ENCODE measurements around the gene SBK1. TPM values are rescaled to one million over a fixed set of nuclear protein-coding genes. Genes with fewer than 3 reads are reported as not detected.
"Not testable (repeated sequence)": the region's sequence is repeated elsewhere in the genome, so short reads cannot be mapped to it uniquely, and the experiment has no call there.

The SBK1 gene
- total RNA-seq (2014; rRNA removed; shearing (Covaris generic)) = 0.02 and 0.10 TPM in 2 replicates
- polyA plus RNA-seq (2015; cell fraction: cytosol; rRNA removed) = 0.06 and 0.12 TPM in 2 replicates
- polyA plus RNA-seq (2015; cell fraction: nucleus; rRNA removed) = 0.14 TPM in 1 of 2 replicates, not detected in the other

- peak; percentile 38 for DNase-seq (ENCODE audit: low read depth)
Measured at GRCh38 chr16:28291651-28292626, at the start of gene SBK1. TSS of gene SBK1 (plus strand) at chr16:28292525. CDS start at chr16:28317392, 24,867 bp downstream.

GRCh38 chr16:28249483-28249882 lies 42.8 kb upstream of the SBK1 start:
- DNase-seq (ENCODE audit: low read depth) = not testable (repeated sequence)

DNA sequence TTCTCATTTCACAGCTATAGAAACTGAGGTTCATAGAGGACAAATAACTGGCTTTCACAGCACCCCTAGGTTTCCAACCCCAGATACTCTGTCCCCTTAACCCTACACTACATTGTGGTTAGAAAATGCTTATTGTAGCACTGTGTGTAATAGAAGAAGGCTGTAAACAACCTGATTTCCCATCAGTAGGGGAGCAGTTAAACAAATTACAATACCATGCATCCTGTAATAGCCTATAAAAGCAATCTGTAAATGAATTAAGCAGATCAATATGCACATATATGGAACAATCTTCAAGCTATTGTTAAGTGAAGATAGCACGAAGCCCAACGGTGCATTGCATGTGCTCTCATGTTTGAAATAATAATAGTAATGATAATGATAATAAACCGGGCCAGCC lies 41.3 kb upstream of the SBK1 start:
- DNase-seq (ENCODE audit: low read depth) = no peak

GRCh38 chr16:28254158-28254557 lies 38.2 kb upstream of the SBK1 start:
- DNase-seq (ENCODE audit: low read depth) = no peak

- no peak for DNase-seq (ENCODE audit: low read depth)
Measured at GRCh38 chr16:28255838-28256237, 36.5 kb upstream of the SBK1 start.

DNA sequence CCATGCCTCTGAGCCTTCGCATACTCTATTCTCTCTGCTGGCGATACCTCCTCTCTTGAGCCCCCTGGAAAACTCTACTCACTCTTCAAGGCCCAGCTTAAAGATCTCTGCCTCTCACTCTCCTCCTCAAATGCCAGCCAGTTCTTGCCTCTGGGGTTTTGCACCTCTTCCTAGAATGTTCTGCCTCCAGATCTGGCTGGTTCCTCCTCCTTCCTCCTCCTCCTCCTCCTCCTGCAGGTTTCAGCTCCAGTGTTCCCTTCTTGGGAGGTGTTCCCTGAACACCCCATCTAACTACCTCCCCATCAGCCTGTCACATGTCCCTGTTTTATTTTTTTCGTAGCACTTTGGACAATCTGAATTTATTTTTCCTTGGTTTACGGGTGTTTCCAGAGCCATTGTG lies 35.1 kb upstream of the SBK1 start:
- no peak for DNase-seq (ENCODE audit: low read depth)

GRCh38 chr16:28258567-28258966 lies 33.8 kb upstream of the SBK1 start:
- DNase-seq (ENCODE audit: low read depth) = no peak

GRCh38 chr16:28259091-28259780 lies 33.1 kb upstream of the SBK1 start:
- no peak for DNase-seq (ENCODE audit: low read depth)

- no peak for DNase-seq (ENCODE audit: low read depth)
Measured at GRCh38 chr16:28259781-28260150, 32.6 kb upstream of the SBK1 start.

- DNase-seq (ENCODE audit: low read depth) = no peak
Measured at GRCh38 chr16:28260193-28260592, 32.1 kb upstream of the SBK1 start.

- DNase-seq (ENCODE audit: low read depth) = no peak
Measured at GRCh38 chr16:28261942-28262341, 30.4 kb upstream of the SBK1 start.

GRCh38 chr16:28263305-28263704 lies 29.0 kb upstream of the SBK1 start:
- DNase-seq (ENCODE audit: low read depth) = no peak

- no peak for DNase-seq (ENCODE audit: low read depth)
Measured at GRCh38 chr16:28264656-28265055, 27.7 kb upstream of the SBK1 start.

DNA sequence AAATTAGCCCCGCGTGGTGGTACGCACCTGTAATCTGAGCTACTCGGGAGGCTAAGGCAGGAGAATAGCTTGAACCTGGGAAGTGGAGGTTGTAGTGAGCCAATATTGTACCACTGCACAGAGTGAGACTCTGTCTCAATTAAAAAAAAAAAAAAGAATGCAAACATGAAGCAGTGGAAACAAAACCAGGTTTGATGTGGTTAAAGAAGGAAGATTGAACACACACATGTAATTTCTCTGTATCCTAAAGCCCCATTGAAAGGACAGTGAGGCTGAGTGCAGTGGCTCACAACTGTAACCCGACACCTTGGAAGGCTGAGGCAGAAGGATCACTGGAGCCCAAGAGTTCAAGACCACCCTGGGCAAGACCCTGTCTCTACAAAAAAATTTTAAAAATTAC lies 26.5 kb upstream of the SBK1 start:
- no peak for DNase-seq (ENCODE audit: low read depth)

DNA sequence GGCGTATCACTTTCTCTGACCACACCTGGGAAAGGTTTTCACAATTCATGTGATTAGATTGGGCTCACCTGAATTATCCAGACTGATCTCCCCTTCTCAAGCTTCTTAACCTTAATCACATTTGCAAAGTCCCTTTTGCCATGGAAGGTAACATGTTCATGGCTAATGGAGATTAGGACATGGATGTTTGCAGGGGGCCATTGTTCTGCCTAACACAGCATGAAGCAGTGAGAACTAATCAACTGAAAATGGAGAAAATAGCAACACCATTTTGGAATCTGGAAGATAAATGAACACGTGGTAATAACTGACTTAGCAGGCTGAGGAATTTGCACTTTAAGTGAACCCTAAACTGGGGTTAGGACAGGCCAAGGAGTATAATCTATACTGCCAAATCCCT lies 25.0 kb upstream of the SBK1 start:
- no peak for DNase-seq (ENCODE audit: low read depth)

DNA sequence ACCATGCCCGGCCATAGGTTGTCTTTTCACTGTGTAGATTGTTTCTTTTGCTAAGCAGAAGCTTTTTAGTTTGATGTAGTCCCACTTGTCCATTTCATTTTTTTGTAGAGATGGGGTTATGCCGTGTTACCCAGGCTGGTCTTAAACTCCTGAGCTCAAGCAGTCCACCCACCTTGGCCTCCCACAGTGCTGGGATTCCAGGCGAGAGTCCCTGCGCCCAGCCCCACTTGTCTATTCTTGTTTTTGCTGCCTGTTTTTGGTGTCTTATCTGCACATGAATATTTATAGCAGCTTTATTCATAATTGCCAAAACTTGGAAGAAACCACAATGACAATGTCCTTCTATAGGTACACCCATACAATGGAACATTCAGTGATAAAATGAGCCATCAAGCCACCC lies 18.8 kb upstream of the SBK1 start:
- DNase-seq (ENCODE audit: low read depth) = no peak

DNA sequence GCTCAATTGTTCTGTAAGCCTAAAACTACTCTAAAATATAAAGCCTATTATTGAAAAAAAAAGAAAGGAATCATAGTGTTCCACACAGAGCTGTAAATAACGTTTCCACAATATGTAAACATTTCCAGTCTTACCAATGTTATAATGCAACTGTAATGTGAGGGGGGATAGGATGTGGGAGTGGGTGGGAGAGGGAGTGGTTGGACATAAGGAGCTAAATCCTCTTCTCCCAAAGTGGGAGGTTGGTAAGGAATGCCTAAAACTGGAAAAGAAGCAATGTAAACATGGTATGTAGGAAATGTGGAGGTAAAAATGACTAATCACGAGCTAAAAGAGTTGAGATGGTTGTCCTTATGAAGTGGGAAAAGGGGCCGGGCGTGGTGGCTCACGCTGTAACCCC lies 17.6 kb upstream of the SBK1 start:
- no peak for DNase-seq (ENCODE audit: low read depth)

DNA sequence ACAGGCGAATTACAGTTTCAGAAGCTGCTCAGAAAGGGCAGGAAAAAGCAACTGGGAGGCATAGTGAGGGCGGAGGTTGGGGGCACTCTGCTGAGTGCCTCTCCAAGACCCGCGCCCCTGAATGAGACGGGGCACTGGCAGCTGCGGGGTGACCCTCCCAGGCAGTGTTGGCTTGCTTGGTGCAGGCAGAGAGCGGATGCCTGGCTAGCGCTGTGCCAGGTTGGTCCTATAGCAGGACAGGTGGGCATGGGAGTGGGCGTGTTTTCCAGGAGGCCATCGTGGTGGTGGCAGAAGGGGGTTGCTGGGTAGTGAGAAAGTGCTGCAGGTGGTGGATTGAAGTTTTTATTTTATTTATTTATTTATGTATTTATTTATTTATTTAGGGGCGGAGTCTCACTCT lies 16.0 kb upstream of the SBK1 start:
- no peak for DNase-seq (ENCODE audit: low read depth)

DNA sequence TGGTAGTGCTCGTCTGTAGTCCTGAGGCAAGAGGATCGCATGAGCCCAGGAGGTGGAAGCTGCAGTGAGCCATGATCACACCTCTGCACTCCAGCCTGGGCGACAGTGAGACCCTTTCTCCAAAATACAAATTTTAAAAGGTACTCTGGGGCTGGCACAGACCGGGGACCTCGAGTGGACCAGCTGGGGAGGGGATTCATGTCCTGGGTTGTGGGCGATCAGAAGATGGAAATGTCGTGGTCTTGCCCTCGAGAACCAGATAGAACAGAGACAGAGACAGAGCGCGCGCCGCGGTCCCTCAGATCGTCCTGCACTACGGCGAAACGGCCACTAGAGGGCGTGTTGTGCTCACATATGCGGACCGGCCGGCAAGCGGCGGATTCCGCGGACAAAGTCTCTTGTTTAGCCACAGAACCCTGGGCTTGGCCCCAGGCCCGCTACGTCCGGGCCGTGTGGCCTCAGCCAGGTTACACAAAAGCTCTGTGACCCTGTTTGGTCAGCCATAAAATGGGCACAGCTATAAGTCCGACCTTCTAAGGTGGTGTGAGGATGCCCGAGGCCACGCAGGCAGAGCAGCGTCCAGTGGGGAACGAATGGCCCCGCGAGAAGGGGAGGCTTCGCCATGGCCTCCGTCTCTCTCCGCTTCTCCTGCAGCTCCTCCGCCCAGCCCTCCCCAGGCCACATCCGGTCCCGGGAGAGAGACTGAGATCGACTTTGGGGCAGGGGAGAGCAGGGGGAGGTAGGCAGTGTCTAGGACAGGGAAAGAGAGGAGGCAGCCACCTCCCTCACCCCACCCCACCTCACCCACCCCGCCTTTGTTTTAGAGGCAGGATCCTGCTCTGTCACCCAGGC lies 14.6 kb upstream of the SBK1 start:
- peak; percentile 67 for DNase-seq (ENCODE audit: low read depth)

- peak; percentile 45 for DNase-seq (ENCODE audit: low read depth)
Measured at GRCh38 chr16:28279006-28279405, 13.3 kb upstream of the SBK1 start.
